Effector memory CD8-positive, alpha-beta T cell (primary cell): ENCODE data around the gene RPL5.

ENCODE experiments used
- ATAC-seq: fragments of 150-1000 bp; cut with Tn5 transposase; replicated peaks from 2 replicates; pipeline ENCODE4 v1.10.0; 2021; ENCODE audit warnings: mild to moderate bottlenecking, moderate library complexity
- DNase-seq, 3 experiments: peaks; one replicate each; pipeline ENCODE4 v3.0.0; 2021
- H3K27ac Mint-ChIP-seq, 2 donors: one replicate each; pipeline ENCODE4 v1.8.0; 2022; ENCODE audit warnings: mild to moderate bottlenecking in 2 of 2, mixed read lengths in 2 of 2, moderate library complexity in 2 of 2
- H3K27me3 Mint-ChIP-seq, 2 donors: one replicate each; pipeline ENCODE4 v1.8.0; 2022; ENCODE audit warnings: mixed read lengths in 2 of 2
- H3K36me3 Mint-ChIP-seq: one replicate; pipeline ENCODE4 v1.8.0; 2022; ENCODE audit warnings: mild to moderate bottlenecking, moderate library complexity, mixed read lengths; ENCODE audit not compliant: insufficient read depth
- H3K4me1 Mint-ChIP-seq, 2 donors: one replicate each; pipeline ENCODE4 v1.8.0; 2022; ENCODE audit warnings: low read depth in 2 of 2, mixed read lengths in 2 of 2
- H3K4me3 Mint-ChIP-seq, 2 donors: one replicate each; pipeline ENCODE4 v1.8.0; 2022; ENCODE audit warnings: mild to moderate bottlenecking in 2 of 2, mixed read lengths in 2 of 2, moderate library complexity in 2 of 2
- H3K9me3 Mint-ChIP-seq, 2 donors: one replicate each; pipeline ENCODE4 v1.8.0; 2022; ENCODE audit warnings: mixed read lengths in 2 of 2

The RPL5 gene

DNA sequence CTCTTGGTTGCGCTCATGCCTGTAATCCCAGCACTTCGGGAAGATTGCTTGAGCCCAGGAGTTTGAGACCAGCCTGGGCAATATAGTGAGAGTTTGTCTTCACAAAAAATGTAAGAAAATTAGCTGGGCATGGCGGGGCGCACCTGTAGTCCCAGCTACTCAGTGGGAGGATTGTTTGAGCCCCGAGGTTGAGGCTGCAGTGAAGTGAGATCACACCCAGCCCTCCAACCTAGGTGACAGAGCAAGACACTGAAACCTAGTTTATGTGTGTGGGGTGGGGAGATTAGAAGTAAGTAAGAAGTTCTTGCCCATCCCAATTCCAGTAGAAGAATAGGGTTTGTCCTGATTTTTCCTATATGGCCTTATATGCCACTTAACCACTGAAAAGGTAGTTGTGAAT, 2.0 kb downstream of the RPL5 start:
- Mint-ChIP-seq H3K27me3 (no peaks in the 10 kb centered on the region), H3K9me3 (no peaks in the 10 kb centered on the region), H3K4me1 (peaks cover 45 to 58% of the 10 kb centered on the region in 2 donors), H3K4me3 (peak overlapping the region; percentile 95), H3K27ac (peak overlapping the region; percentile 97 to 99), H3K36me3 (peaks cover 67% of the 10 kb centered on the region)
- DNase-seq (peak in 2 of 3 experiments; percentile 9 to 18), ATAC-seq (no peak)

DNA sequence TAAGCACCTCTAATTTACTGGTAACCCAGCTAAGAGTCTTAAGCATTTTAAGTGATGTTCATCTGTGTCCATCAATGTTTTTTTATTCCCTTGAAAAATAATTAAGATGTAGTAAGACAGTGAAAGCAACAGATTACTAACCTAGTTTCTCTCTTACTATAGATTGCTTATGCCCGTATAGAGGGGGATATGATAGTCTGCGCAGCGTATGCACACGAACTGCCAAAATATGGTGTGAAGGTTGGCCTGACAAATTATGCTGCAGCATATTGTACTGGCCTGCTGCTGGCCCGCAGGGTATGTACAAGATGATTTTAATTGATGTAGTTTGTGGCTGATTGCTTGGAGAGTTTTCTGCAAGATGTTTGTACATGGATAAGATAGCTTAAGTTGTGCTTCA, 2.8 kb downstream of the RPL5 start:
- peak overlapping the region; percentile 95 for H3K4me3 Mint-ChIP-seq
- ATAC-seq, result no peak
- H3K4me1 Mint-ChIP-seq, result peaks cover 50 to 64% of the 10 kb centered on the region in 2 donors
- no peak for DNase-seq
- no peaks in the 10 kb centered on the region for H3K27me3 Mint-ChIP-seq
- H3K9me3 Mint-ChIP-seq, result no peaks in the 10 kb centered on the region
- peak overlapping the region; percentile 97 to 99 for H3K27ac Mint-ChIP-seq
- H3K36me3 Mint-ChIP-seq, result peaks cover 74% of the 10 kb centered on the region

DNA sequence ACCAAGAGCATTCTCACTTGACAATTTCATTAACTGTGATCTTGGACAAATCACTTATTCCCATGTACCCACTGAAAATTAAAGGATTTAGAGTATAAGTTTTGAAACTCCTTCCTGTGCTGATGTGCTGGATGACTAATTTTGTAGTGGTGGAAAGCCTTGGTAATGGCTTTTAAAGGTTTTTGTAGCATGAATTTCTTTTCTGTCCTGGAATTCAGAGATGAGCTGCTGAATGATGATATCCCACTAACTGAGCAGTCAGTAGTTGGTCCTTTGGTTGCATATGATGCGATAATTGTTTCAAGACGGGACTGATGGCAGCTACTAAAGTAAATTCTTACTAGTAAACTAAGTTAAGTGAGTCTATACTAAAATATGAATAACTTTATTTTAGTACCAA, 5.2 kb downstream of the RPL5 start:
- Mint-ChIP-seq H3K4me1 (peaks cover 56 to 81% of the 10 kb centered on the region in 2 donors), H3K27me3 (no peaks in the 10 kb centered on the region), H3K4me3 (peak overlapping the region in 1 of 2 donors; percentile 9), H3K9me3 (no peaks in the 10 kb centered on the region), H3K27ac (peak overlapping the region; percentile 81), H3K36me3 (peaks cover 92% of the 10 kb centered on the region)
- ATAC-seq, result no peak
- no peak for DNase-seq

DNA sequence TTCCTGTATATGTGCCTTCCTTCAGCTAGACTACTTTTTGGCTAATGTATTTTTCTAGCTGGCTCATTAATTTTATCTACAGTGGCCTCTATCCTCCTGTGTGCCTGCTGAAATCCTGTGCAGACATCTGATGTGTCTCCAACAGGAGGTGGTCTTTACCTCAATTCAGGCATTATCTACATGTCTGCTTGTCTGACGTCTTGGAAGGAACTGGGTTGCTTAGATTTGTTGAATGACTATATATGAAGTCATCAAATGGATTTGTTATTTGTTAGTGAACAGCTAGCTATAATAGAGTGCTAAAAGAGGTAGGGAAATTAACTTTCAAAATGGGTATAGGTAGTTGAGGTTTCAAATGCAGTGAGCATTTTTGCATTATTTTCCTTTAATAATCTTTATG, 6.7 kb downstream of the RPL5 start:
- Mint-ChIP-seq H3K27ac (peak overlapping the region; percentile 81), H3K36me3 (peaks cover 99% of the 10 kb centered on the region), H3K27me3 (no peaks in the 10 kb centered on the region), H3K4me3 (peak overlapping the region in 1 of 2 donors; percentile 9), H3K9me3 (no peaks in the 10 kb centered on the region), H3K4me1 (peaks cover 50 to 70% of the 10 kb centered on the region in 2 donors)
- ATAC-seq (no peak), DNase-seq (no peak)

DNA sequence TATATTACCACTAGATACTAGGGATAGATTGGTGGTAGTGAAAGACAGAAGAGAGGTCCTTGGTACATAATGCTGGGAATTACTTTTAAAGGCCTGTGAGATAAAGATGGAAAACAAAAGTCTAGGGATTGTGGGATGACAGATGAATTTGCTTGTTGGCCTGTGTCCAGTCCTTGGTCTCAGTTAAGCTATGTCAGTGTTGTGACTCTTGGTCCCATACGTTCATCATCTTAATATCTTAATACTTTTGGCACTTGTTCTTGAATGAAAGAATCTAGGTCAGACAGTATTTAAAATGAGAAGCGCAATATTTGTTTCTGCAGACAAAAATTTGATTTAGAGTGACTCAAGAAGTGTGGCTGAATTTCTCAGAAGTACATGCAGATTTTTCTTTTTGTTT, 7.6 kb downstream of the RPL5 start:
- Mint-ChIP-seq H3K4me3 (peak overlapping the region in 1 of 2 donors; percentile 66), H3K27me3 (no peaks in the 10 kb centered on the region), H3K4me1 (peaks cover 42 to 61% of the 10 kb centered on the region in 2 donors), H3K27ac (peak overlapping the region; percentile 81), H3K9me3 (no peaks in the 10 kb centered on the region), H3K36me3 (peaks cover 99% of the 10 kb centered on the region)
- no peak for DNase-seq
- ATAC-seq, result no peak

DNA sequence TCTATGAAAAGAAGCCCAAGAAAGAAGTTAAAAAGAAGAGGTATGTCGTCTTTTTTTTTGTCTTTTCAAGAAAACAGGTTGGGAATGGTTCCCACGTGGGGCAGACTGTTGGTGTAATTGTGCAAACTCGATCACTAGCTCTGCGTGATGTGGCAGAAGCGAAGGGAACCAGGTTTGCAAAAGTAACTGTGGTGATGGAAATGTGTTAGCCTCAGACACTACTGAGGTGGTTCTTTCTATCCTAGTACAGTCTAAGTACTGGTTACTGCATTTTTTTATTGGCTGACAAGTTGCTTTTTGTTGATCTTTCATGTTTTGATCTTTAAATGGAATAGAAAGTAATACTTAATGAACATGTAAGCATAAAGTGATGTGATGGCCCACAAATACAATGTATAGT, 8.8 kb downstream of the RPL5 start:
- H3K27ac Mint-ChIP-seq, result peak overlapping the region; percentile 81
- H3K4me3 Mint-ChIP-seq, result peak overlapping the region; percentile 17 to 66
- H3K27me3 Mint-ChIP-seq, result no peaks in the 10 kb centered on the region
- no peaks in the 10 kb centered on the region for H3K9me3 Mint-ChIP-seq
- DNase-seq (peak in 1 of 3 experiments; percentile 33), ATAC-seq (peak; percentile 87)
- peaks cover 98% of the 10 kb centered on the region for H3K36me3 Mint-ChIP-seq
- peaks cover 32 to 49% of the 10 kb centered on the region in 2 donors for H3K4me1 Mint-ChIP-seq

DNA sequence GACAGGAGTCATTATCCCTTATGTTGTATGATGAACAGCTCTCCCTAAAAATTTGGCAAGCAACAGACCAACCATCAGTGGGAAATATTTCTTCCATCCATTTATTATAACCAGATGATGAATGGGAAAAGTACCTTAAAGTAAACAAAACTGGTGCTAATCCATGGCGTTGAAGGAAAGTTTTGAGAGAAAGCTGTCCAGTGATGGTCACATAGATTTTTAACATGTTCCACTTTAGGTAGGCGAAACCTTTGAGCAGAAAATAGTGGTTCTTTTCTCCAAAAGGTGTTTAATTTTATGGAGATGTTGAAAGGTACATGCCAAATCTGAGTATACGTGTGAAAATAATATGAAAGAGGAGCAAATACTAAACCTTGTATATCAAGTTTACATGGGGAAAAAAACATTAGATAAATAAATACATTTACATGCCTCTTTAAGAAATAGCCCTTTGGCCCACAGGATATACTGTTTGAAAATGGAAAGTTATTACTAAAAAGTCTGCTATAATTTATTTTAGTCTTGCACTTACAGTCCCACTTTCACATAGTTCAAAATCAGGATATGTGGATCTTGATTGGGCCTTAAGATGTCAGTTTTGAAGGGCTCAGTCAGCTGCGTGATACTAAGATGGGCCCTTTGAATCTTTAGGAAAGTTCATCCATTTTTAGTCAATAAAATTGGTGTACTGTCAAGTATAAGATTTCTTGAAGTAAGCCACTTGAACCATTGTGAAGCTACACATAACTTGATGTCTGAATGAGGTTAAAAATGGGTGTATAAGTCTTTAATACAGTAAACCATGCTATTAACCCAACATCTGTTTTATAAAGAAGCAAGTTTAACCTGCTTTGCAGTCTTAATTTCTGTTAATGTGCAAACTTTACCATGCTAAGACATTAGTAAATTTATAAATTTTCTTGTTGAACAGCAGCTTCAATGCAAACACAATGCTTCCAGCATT, 10.5 kb downstream of the RPL5 start:
- DNase-seq, result no peak
- H3K4me1 Mint-ChIP-seq, result peaks cover 24 to 35% of the 10 kb centered on the region in 2 donors
- no peaks in the 10 kb centered on the region for H3K27me3 Mint-ChIP-seq
- H3K9me3 Mint-ChIP-seq, result no peaks in the 10 kb centered on the region
- no peak for ATAC-seq
- no peak overlapping the region for H3K4me3 Mint-ChIP-seq
- H3K27ac Mint-ChIP-seq, result peak overlapping the region; percentile 47 to 81
- peaks cover 85% of the 10 kb centered on the region for H3K36me3 Mint-ChIP-seq

DNA sequence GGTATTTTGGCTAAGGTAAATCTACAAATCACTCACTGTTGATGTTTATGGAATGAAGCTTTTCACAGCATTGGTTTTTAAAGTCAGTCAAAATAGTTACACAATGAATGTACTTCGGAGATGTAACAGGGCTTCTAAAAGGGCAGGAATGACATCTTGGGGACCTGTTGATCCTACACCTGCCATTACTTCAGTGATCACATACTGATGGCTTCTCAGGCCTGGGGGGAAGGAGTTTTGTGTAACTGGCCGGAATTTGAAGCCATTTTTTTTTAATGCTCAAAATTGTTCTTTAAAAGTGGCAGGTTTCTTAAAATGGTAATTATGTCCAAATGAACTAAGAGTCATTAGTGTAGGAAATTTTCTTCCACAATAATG, 11.2 kb downstream of the RPL5 start:
- Mint-ChIP-seq H3K4me1 (peaks cover 17 to 28% of the 10 kb centered on the region in 2 donors), H3K27me3 (no peaks in the 10 kb centered on the region), H3K9me3 (no peaks in the 10 kb centered on the region), H3K27ac (peak overlapping the region; percentile 29 to 47), H3K4me3 (no peak overlapping the region), H3K36me3 (peaks cover 78% of the 10 kb centered on the region)
- ATAC-seq (no peak), DNase-seq (no peak)

DNA sequence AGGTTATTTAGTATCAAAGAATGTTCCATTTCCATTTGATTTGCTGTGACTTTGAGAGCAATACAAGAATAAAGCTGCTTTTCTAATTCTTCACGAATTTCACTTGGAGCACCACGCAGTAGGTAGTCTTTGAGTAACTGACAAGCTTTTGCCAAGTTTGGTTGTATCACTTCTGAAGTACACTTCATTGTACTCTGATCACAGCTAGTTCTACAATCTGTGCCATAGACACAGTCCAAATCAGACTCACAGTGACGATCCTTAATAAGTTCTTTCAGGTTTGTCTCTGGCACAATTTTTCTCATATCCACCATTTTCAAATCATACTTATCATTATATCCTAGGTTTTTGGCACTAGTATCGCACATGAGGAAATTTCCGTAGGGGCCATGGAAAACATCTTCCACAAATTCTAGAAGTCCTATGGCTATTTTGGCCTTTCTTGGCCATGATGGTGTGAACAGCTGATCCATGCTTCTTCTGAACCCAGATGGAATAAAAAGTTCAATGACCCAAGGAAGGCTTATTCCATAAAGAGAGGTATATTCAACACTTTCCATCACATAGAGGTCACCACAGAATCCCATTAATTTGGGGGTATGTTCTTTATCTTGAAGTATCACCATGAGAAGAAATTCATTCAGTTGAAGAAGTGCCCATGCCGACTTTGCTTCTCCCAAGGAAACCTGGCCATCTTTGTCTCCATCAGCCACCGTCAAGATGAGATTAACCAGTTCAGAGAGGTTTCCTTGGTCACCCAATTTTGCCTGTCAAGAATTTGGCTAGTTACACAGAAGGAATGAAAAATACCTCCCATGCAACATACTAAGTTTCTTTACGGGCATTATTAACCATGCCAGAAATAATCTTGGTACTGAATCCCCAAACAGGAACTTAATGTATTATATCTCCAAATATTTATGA, 11.9 kb downstream of the RPL5 start:
- peaks cover 11 to 24% of the 10 kb centered on the region in 2 donors for H3K4me1 Mint-ChIP-seq
- DNase-seq, result no peak
- peak overlapping the region; percentile 29 to 47 for H3K27ac Mint-ChIP-seq
- no peaks in the 10 kb centered on the region for H3K27me3 Mint-ChIP-seq
- H3K36me3 Mint-ChIP-seq, result peaks cover 72% of the 10 kb centered on the region
- H3K4me3 Mint-ChIP-seq, result no peak overlapping the region
- no peaks in the 10 kb centered on the region for H3K9me3 Mint-ChIP-seq
- ATAC-seq, result no peak

DNA sequence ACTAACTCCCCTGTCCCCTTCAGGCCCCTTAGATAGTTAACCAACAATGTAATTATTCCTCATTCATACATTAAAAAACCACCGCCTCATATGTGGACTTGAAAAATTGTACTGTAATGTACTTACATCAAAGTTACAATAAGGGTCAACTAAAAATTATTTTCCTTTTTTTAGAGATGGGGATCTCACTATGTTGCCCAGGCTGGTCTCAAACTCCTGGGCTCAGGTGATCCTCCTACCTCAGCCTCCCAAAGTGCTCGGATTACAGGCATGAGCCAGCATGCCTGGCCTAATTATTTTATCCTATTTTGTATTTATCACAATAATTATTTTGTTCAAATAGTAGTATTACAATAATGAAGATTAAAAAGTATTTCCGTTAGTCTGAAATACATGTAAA, 12.6 kb downstream of the RPL5 start:
- no peak for ATAC-seq
- Mint-ChIP-seq H3K36me3 (peaks cover 66% of the 10 kb centered on the region), H3K4me1 (peaks cover 6 to 18% of the 10 kb centered on the region in 2 donors), H3K4me3 (no peak overlapping the region), H3K9me3 (no peaks in the 10 kb centered on the region), H3K27ac (peak overlapping the region in 1 of 2 donors; percentile 47), H3K27me3 (no peaks in the 10 kb centered on the region)
- DNase-seq, result no peak

DNA sequence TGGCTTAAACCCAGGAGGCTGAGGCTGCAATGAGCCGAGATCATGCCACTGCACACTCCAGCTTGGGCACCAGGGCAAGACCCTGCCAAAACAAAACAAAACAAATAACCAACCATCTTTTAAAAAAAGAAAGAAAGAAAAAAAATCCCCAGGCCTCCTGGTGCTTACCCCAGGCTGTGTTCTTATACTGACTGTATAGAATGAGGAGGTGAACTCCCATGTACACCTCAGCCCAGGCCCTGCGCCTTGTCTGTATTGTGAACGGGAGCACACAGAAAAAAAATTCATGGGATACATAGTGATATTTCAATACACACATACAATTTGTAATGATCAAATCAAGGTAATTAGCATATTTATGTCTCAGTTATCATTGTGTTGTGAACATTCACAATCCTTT, 14.1 kb downstream of the RPL5 start:
- Mint-ChIP-seq H3K4me1 (peaks cover 2 to 4% of the 10 kb centered on the region in 2 donors), H3K36me3 (peaks cover 52% of the 10 kb centered on the region)
- ATAC-seq, result no peak

DNA sequence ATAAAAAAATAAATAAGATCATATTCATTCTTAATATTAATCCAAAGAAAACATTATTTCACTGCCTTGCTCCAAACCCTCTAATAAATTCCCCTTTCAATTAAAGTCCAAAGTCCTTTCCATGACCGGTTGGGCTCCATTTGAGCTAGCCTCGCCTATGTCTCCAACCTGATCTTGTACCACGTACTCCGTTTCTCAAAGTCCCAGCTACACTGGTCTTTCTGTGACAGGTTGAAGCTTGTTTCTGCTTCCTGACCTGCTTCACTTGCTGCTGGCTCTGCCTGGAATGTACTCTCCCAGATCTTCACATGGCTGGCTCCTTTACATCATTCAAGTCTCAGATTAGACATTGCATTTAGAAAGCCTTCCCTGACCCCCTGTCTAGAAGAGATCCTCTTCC, 16.4 kb downstream of the RPL5 start:
- Mint-ChIP-seq H3K27me3 (no peaks in the 10 kb centered on the region), H3K4me1 (no peaks in the 10 kb centered on the region), H3K27ac (peak overlapping the region; percentile 41 to 64), H3K36me3 (peaks cover 34% of the 10 kb centered on the region), H3K9me3 (no peaks in the 10 kb centered on the region), H3K4me3 (no peak overlapping the region)
- no peak for DNase-seq
- no peak for ATAC-seq

More for the DNA sequence above, 14.1 kb downstream of the RPL5 start:
- H3K27ac Mint-ChIP-seq, result no peak overlapping the region
- H3K4me3 Mint-ChIP-seq, result no peak overlapping the region
- no peaks in the 10 kb centered on the region for H3K9me3 Mint-ChIP-seq
- no peak for DNase-seq
- no peaks in the 10 kb centered on the region for H3K27me3 Mint-ChIP-seq

DNA sequence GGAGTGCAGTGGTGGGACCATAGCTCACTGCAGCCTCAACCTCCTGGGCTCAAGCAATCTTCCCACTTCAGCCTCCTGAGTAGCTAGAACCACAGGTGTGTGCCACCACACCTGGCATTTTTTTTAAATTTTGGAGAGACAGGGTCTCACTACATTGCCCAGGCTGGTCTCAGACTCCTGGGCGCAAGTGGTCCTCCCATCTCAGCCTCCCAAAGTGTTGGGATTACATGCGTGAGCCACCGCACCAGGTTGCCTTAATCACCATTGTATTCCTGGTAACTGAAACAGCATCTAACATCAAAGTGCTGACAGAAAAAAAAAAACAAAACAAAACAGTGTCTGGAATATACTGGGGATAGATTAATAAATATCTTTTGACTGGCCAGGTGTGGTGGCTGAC, 18.2 kb downstream of the RPL5 start:
- DNase-seq, result no peak

More for the DNA sequence above, 18.2 kb downstream of the RPL5 start:
- no peak overlapping the region for H3K27ac Mint-ChIP-seq
- H3K4me1 Mint-ChIP-seq, result peaks cover 0 to 3% of the 10 kb centered on the region in 2 donors
- H3K4me3 Mint-ChIP-seq, result no peak overlapping the region
- H3K36me3 Mint-ChIP-seq, result peaks cover 18% of the 10 kb centered on the region
- no peaks in the 10 kb centered on the region for H3K9me3 Mint-ChIP-seq
- ATAC-seq, result no peak
- H3K27me3 Mint-ChIP-seq, result no peaks in the 10 kb centered on the region
